NCI-H69 (cell line): ENCODE measurements around the gene TRHDE.
"Not testable (repeated sequence)": the region's sequence is repeated elsewhere in the genome, so short reads cannot be mapped to it uniquely, and the experiment has no call there.

Experiments
- DNase-seq: peaks from one replicate; lab custom pipeline; 2025; lab: John Stamatoyannopoulos, UW

TRHDE gene

GRCh38 chr12:72511906-72512305, 239.7 kb downstream of the TRHDE start:
- no peak for DNase-seq

GRCh38 chr12:72520044-72520678, 248.0 kb downstream of the TRHDE start:
- not testable (repeated sequence) for DNase-seq

GRCh38 chr12:72521326-72521725, 249.2 kb downstream of the TRHDE start:
- no peak for DNase-seq

- DNase-seq: no peak
Measured at GRCh38 chr12:72522411-72522810, 250.2 kb downstream of the TRHDE start.

GRCh38 chr12:72523754-72524153, 251.6 kb downstream of the TRHDE start:
- no peak for DNase-seq

GRCh38 chr12:72535212-72535990, 263.2 kb downstream of the TRHDE start:
- no peak for DNase-seq

- no peak for DNase-seq
Measured at GRCh38 chr12:72540811-72541210, 268.6 kb downstream of the TRHDE start.

GRCh38 chr12:72543777-72544467, 271.8 kb downstream of the TRHDE start:
- no peak for DNase-seq

GRCh38 chr12:72546106-72546505, 273.9 kb downstream of the TRHDE start:
- no peak for DNase-seq

GRCh38 chr12:72547573-72547972, 275.4 kb downstream of the TRHDE start:
- DNase-seq: no peak

- no peak for DNase-seq
Measured at GRCh38 chr12:72549184-72549583, 277.0 kb downstream of the TRHDE start.

GRCh38 chr12:72560003-72560769, 288.0 kb downstream of the TRHDE start:
- DNase-seq: no peak

GRCh38 chr12:72570601-72571000, 298.4 kb downstream of the TRHDE start:
- DNase-seq: peak; percentile 17

- DNase-seq: peak; percentile 85
Measured at GRCh38 chr12:72574138-72574537, 302.0 kb downstream of the TRHDE start.

- DNase-seq: no peak
Measured at GRCh38 chr12:72578327-72578726, 306.2 kb downstream of the TRHDE start.

- peak; percentile 40 for DNase-seq
Measured at GRCh38 chr12:72586456-72586855, 314.3 kb downstream of the TRHDE start.

- no peak for DNase-seq
Measured at GRCh38 chr12:72602581-72602980, 330.4 kb downstream of the TRHDE start.

- peak; percentile 45 for DNase-seq
Measured at GRCh38 chr12:72605975-72606374, 333.8 kb downstream of the TRHDE start.

- DNase-seq: peak; percentile 83
Measured at GRCh38 chr12:72610342-72610741, 338.2 kb downstream of the TRHDE start.

- DNase-seq: peak; percentile 73
Measured at GRCh38 chr12:72610854-72611358, 338.7 kb downstream of the TRHDE start.

GRCh38 chr12:72612171-72612570, 340.0 kb downstream of the TRHDE start:
- DNase-seq: peak; percentile 68

- DNase-seq: no peak
Measured at GRCh38 chr12:72618764-72619163, 346.6 kb downstream of the TRHDE start.
